ENCODE measurements around the gene C9orf40.

GRCh38 chr9:74908665-74909064, 44.0 kb downstream of the C9orf40 start:
- TF ChIP-seq POLR2AphosphoS5 (IDR thresholded peaks at IDR 0.05; ENCODE audit: borderline replicate concordance, low read depth, low read length) (no peak), EZH2 (IDR thresholded peaks at IDR 0.05) (no peak)
